GM18858 (cell line): ENCODE measurements around the gene TNF.
"Not testable (repeated sequence)": the region's sequence is repeated elsewhere in the genome, so short reads cannot be mapped to it uniquely, and the experiment has no call there.

Experiments
- ATAC-seq: cut with Tn5 transposase; IDR thresholded peaks from one replicate; pipeline ENCODE4 v1.9.1; 2021; ENCODE audit not compliant: unreplicated experiment

Gene TNF

DNA sequence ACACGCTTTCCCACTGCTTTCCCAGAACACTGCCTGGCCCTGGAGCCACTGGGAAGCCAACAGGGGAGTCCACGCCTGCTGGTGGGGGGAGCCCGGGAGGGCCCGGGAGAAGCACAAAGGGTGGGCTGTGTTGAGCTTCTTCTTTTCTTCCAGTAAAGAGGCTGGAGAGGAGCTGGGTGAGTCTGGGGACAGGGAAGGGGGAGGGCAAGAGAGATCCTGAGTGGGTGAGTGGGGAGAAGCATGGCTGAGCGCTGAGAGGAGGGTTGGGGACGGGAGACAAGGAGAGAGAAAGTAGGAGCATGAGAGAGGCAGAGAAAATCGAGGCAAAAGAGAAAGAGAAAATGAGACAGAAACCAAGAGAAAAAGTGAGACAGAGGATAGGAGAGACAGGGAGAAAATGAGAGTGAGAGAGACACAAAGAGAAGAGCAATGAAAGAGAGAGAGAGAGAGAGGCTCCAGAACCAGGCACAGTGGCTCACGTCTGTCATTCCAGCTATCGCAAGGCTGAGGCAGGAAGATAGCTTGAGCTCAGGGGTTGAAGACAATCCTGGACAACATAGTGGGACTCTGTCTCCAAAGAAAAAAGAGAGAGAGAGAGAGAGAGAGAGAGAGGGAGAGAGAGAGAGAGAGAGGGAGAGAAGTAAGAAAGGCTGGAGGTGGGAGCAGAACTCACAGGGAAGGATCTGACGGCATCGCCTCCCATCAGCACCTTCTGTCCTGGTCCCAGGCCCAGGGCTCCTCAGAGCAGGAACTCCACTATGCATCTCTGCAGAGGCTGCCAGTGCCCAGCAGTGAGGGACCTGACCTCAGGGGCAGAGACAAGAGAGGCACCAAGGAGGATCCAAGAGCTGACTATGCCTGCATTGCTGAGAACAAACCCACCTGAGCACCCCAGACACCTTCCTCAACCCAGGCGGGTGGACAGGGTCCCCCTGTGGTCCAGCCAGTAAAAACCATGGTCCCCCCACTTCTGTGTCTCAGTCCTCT is 12.7 kb downstream of the TNF start:
- no peak for ATAC-seq

- ATAC-seq = no peak
These were observed 13.7 kb downstream of the TNF start for GRCh38 chr6:31588871-31589650.

DNA sequence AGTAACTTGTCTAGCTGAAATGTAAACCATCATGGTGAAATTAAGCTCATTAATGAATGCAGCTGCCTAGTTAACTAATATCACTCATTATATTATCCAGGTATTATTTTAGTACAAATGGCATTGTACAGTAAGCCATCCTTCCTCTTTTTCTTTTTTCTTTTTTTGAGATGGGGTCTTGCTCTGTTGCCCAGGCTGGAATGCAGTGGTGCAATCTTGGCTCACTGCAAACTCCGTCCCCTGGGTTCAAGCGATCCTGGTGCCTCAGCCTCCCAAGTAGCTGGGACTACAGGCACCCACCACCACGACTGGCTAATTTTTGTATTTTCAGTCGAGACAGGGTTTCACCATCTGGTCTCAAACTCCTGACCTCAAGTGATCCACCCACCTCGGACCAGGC is 15.3 kb downstream of the TNF start:
- ATAC-seq = not testable (repeated sequence)

GRCh38 chr6:31592396-31592771 is 17.0 kb downstream of the TNF start:
- no peak for ATAC-seq

- no peak for ATAC-seq
These were observed 21.6 kb downstream of the TNF start for GRCh38 chr6:31597006-31597405.

DNA sequence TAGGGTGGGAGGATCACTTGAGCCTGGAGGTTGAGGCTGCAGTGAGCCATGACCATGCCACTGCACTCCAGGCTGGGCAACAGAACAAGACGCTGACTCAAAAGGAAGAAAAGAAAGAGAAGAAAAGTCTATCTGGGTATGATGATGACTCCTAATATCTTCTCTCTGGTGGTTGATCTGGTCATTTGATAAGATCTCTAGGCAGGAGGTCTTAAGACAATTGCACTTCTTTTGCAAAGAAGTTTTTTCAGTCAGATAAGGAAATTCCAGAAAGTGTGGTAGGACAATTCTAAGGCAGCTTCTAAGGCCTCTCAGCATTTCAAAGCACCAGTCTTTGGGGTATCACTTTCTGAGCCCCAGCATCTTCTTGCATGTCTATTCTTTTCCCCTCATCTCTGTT is 32.0 kb downstream of the TNF start:
- ATAC-seq = no peak

DNA sequence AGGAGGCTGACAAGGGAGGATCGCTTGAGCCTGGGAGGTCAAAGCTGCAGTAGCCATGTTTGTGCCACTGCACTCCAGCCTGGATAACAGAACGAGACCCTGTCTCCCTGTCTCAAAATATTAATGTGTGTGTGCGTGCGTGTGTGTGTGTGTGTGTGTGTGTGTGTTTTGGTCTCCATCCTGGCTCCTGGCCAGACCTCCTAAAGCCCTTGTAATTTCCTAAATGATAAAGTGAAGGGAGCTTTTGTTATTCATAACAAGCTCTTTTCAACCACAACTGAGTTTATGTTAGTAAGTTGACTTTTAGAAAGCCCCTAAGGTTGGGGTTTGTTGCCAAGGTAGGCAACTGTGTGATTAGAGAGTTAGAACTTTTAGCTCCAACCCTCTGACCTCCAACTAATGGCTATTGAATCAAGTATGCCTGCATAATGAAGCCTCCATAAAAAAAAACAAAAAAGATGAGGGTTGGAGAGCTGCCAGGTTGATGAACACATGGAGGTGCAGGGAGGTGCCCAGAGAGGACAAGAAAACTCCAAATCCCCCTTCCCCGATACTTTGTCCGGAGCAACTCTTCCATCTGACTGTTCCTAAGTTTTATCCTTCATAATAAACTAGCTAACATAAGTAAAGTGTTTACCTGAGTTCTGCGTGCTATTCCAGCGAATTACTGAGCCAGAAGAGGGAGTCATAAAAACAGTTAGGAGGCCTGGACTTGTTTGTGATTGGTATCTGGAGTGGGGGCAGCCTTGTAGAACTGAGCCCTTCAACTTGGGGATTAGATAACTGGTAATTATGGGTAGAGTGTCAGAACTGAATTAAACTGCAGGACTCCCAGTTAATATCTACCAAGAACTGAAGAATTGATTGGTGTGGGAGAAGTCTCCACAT is 34.4 kb downstream of the TNF start:
- ATAC-seq = no peak

GRCh38 chr6:31610968-31611367 is 35.6 kb downstream of the TNF start:
- ATAC-seq = no peak

DNA sequence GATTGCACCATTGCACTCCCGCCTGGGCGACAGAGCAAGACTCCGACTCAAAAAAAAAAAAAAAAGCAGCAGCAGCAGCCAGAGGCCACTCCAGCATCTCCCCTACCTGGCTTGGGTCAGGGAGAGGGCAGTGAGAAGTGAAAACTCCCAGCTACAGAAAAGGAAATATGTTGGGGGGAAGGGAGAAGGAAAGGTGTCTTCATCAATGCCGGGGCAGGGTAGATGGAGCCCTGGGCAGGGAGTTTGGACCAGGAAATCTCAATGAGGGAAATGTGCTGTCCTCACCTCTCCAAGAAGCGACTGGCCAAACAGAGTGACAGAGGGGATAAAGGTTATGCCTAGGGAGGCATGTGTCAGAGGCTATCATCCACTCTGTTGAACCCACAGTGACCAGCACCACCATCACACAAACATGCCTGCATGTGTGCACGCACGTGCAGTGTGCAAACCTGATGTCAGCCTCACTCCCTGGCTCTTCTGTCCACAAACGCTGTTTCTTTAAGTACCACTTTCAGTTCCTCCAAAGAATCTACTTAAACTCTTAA is 38.8 kb downstream of the TNF start:
- no peak for ATAC-seq

DNA sequence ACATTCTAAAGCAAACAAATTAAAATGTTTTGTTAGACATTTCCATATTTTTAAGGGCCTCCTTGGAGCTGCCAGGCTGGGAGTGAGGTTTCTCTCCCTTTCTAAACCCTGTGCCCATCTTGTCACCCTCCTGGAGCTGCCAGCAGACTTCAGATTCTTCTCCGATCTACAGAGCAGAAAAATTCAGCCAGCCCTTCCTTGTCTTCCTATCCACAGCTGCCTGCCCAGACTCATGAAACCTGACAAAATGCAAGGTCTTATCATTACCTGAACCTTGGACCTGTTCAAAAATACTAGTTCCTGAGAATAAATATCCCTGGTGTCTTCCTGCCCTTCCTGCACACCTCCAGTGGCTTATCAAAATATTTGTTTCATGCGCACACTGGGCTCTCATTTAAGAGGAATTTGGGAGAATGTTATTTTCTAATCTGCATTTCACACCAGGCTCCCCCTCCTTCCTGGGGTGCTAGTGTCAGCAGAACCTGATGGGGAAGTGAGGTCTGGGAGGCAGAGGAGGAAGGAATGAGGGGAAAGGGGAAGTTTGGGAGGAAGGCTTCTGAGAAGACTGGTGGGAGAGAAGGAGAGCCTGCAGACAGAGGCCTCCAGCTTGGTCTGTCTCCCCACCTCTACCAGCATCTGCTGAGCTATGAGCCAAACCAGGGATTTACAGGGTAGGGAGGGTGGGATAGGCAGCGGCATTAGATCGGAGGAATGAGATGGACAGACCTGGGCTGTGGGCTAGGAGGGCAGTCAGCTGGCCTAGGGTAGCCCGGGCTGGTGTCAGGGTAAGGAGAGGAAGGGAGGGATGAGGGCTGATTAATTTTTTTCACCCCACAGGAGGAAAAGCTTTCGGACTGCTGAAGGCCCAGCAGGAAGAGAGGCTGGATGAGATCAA is 39.6 kb downstream of the TNF start, which contains the start of gene AIF1:
Gene AIF1, plus strand, starts transcription at position 551 of the 895 bp plus-strand sequence. Its CDS starts 96 bp downstream, at position 647.
- no peak for ATAC-seq

GRCh38 chr6:31615748-31616147 is 40.4 kb downstream of the TNF start:
- no peak for ATAC-seq

DNA sequence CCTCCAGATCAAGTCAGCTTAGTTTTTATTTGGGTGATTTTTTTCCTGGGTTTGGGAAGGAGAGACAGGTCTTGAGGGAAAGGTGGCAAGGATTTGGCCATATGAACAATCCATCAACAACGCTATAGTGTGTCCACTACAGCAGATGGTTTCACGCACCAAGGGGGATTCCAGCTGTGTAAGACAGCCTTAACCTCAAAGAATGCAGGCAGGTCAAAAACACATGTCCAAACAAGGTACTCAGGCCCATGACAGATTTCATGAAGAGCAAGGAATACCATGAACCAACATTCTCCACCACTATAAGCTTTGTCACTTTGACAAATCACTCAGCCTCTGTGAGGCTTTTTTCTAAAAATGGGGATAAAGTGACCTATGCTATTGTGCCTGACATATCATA is 41.6 kb downstream of the TNF start:
- ATAC-seq = no peak

DNA sequence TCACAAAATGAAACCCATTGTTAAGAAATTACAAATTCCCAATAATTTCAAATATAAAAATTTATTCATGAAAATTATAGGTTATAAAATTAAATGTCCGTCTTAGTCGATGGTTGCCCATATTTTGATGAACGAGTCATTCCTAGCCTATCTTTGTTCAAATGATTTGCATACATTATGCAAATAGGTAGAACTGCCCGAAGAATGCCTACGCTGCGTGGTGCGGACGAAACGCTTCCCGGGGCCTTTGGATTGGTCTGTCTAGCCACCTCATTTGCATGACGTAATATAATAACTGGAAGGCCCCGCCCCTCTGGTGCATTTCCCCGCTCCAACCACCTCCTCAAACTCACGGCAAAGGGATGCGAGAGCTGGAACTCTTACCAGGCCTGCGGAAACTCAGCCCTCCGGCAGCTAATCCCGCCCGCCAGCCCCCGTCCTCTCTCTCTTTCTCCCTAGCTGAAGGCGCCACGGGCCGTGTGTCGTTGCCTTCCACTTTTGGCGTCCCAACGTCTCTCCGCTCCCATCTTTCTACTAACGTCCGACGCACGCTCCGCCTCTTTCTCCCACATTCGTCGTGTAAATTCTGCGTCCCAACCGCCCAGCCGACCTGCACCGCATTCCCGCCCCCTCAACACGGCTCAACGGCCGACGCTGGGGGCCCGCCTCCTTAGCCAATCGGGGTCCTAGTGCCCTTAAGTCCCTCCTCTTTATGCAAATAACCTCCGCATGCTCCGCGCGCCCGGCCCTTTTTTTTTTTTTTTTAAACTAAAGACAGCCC is 44.6 kb downstream of the TNF start:
- peak; percentile 67 for ATAC-seq

GRCh38 chr6:31620586-31621319 is 45.4 kb downstream of the TNF start, which contains the start of gene PRRC2A:
TSS of gene PRRC2A (plus strand) at chr6:31620715. CDS start at chr6:31622790, 2,075 bp downstream.
- ATAC-seq = peak; percentile 11

DNA sequence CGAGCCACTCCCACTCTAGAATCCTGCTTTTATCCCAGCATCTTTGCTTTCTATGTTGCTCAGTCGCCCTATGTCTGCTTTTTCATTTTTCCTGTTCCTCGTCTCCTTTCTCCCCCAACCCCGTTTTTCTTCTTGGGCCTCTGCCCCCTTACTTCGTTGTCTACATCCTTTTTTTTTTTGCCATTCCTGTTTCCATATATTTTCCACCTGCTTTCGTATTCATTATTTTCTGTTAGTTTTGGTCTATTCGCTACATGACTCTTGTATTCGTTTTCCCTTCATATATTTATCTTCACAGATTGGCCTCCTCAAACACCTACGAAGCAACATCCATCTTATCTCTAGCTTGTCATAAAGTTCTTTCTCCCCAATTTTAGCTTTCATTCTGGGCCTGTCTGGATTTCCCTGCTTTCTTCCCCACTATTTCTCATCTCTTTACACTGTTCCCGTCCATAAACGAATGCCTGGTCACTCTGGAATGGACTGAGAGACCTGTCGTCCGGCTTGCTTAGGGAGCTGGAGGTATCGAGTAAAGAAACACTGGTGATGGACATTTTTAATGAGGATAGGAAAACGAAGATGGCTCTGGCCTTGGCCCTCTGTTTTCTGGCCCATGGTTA is 46.1 kb downstream of the TNF start:
- ATAC-seq = no peak

GRCh38 chr6:31621991-31622390 is 46.6 kb downstream of the TNF start:
- ATAC-seq = no peak

GRCh38 chr6:31622684-31623091 is 47.3 kb downstream of the TNF start:
- ATAC-seq = no peak

DNA sequence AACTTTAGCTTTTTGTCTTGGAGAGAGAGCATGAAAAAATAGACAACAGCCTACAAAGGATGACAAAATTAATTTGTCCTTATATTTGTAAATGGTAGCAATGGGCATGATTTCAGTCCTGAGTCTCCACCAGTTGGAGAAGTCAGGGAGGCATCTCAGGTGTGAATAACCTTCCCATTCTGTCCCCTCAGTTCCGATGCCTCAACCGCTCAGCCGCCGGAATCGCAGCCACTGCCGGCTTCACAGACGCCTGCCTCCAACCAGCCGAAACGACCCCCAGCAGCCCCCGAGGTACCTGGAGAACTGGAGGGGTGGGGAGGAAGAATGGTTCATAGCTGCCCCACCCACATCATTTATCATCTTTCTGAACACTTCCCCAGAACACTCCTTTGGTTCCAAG is 48.7 kb downstream of the TNF start:
- no peak for ATAC-seq
